IMR-90 (cell line): Measurements from ENCODE around the gene PTPRCAP. TPM values are rescaled to one million over a fixed set of nuclear protein-coding genes. Genes with fewer than 3 reads are reported as not detected.

Experiments used
- ATAC-seq: fragments of 200-7000 bp; cut with Tn5 transposase; 2 replicates; pipeline ENCODE4 v1.9.1; 2020; ENCODE audit warnings: low read depth, mild to moderate bottlenecking, moderate library complexity
- BruUV-seq: library from RNA; stranded (reverse); fragments of 400-500 nt; replicated peaks from 2 replicates; lab custom pipeline; 2021; lab: Mats Ljungman, UMichigan
- CTCF ChIA-PET: fragments of 300-600 bp; formaldehyde crosslinking; extraction: SDS; loops from one replicate; lab custom pipeline; 2021; ENCODE audit warnings: antibody characterized with exemption; lab: Yijun Ruan, JAX
- POLR2A ChIA-PET: fragments of 300-600 bp; sonication (Branson Sonifier 250); formaldehyde crosslinking; loops from one replicate; lab custom pipeline; 2022; ENCODE audit warnings: antibody characterized with exemption; ENCODE audit not compliant: unreplicated experiment; lab: Charles Lee
- DNase-seq: peaks from one replicate; pipeline ENCODE4 v3.0.0; 2013
- H2AFZ ChIP-seq: replicated peaks from 2 replicates; pipeline ENCODE3; 2013; ENCODE audit warnings: low read length, mild to moderate bottlenecking; ENCODE audit not compliant: poor library complexity
- H2AK5ac ChIP-seq: 2 replicates; pipeline ENCODE4 v1.6.1; 2013; ENCODE audit warnings: low read depth, low read length, inconsistent platforms
- H2AK9ac ChIP-seq: replicated peaks from 2 replicates; pipeline ENCODE3; 2013; ENCODE audit warnings: mild to moderate bottlenecking, low read depth, low read length, moderate library complexity; ENCODE audit not compliant: poor library complexity
- H2BK120ac ChIP-seq: 2 replicates; pipeline ENCODE4 v1.6.1; 2013; ENCODE audit warnings: low read depth, low read length, inconsistent platforms
- H2BK15ac ChIP-seq: 3 replicates; pipeline ENCODE4 v1.6.1; 2013; ENCODE audit warnings: low read depth, low read length, inconsistent platforms
- H2BK20ac ChIP-seq: 2 replicates; pipeline ENCODE4 v1.6.1; 2013; ENCODE audit warnings: low read depth, mild to moderate bottlenecking, inconsistent platforms, low read length, moderate library complexity
- H2BK5ac ChIP-seq: 2 replicates; pipeline ENCODE4 v1.6.1; 2013; ENCODE audit warnings: mild to moderate bottlenecking, low read depth, low read length, inconsistent platforms; ENCODE audit not compliant: poor library complexity, severe bottlenecking
- H3K14ac ChIP-seq: replicated peaks from 2 replicates; pipeline ENCODE4 v1.6.1; 2013; ENCODE audit warnings: low read depth, low read length, inconsistent platforms
- H3K18ac ChIP-seq: 2 replicates; pipeline ENCODE4 v1.6.1; 2013; ENCODE audit warnings: low read depth, low read length, control low read depth
- H3K23ac ChIP-seq: 2 replicates; pipeline ENCODE4 v1.6.1; 2013; ENCODE audit warnings: low read depth, low read length, inconsistent platforms
- H3K27ac ChIP-seq: 2 replicates; pipeline ENCODE4 v1.5.1; 2013; ENCODE audit warnings: mild to moderate bottlenecking, control low read depth, low read length; ENCODE audit not compliant: insufficient read depth
- H3K27me3 ChIP-seq: 2 replicates; pipeline ENCODE4 v1.6.1; 2013; ENCODE audit warnings: low read length; ENCODE audit not compliant: control insufficient read depth, insufficient read depth
- H3K36me3 ChIP-seq: 2 replicates; pipeline ENCODE4 v1.6.1; 2013; ENCODE audit warnings: low read length, mixed read lengths; ENCODE audit not compliant: control insufficient read depth, insufficient read depth
- H3K4ac ChIP-seq: 2 replicates; pipeline ENCODE4 v1.6.1; 2013; ENCODE audit warnings: low read depth, low read length, inconsistent platforms
- H3K4me1 ChIP-seq: 2 replicates; pipeline ENCODE4 v1.6.1; 2013; ENCODE audit warnings: low read length, mixed read lengths; ENCODE audit not compliant: control insufficient read depth, insufficient read depth
- H3K4me2 ChIP-seq: 2 replicates; pipeline ENCODE4 v1.6.1; 2013; ENCODE audit warnings: low read depth, mild to moderate bottlenecking, control low read depth, low read length, moderate library complexity
- H3K4me3 ChIP-seq: 2 replicates; pipeline ENCODE4 v1.5.1; 2013; ENCODE audit warnings: low read depth, mild to moderate bottlenecking, control low read depth, low read length, moderate library complexity; ENCODE audit not compliant: insufficient read depth
- H3K56ac ChIP-seq: 2 replicates; pipeline ENCODE4 v1.6.1; 2013; ENCODE audit warnings: low read length, inconsistent platforms; ENCODE audit not compliant: insufficient read depth; ENCODE audit errors: extremely low read depth
- H3K79me1 ChIP-seq, 2 experiments: 2 replicates each; pipeline ENCODE4 v1.6.1; 2013; ENCODE audit warnings: low read length in 2 of 2, inconsistent platforms in 1 of 2, low read depth in 1 of 2
- H3K9ac ChIP-seq: 2 replicates; pipeline ENCODE4 v1.6.1; 2013; ENCODE audit warnings: low read depth, low read length, control low read depth
- H3K9me1 ChIP-seq: 2 replicates; pipeline ENCODE4 v1.6.1; 2013; ENCODE audit warnings: low read length, inconsistent platforms; ENCODE audit not compliant: insufficient read depth
- H3K9me3 ChIP-seq: 2 replicates; pipeline ENCODE4 v1.6.1; 2013; ENCODE audit warnings: low read length; ENCODE audit not compliant: control insufficient read depth, insufficient read depth
- H4K20me1 ChIP-seq: 2 replicates; pipeline ENCODE4 v1.6.1; 2013; ENCODE audit warnings: low read length, inconsistent platforms; ENCODE audit not compliant: insufficient read depth
- H4K5ac ChIP-seq: 2 replicates; pipeline ENCODE4 v1.6.1; 2013; ENCODE audit warnings: mild to moderate bottlenecking, low read depth, low read length, control low read depth
- H4K8ac ChIP-seq, 2 experiments: 2 replicates each; pipeline ENCODE4 v1.6.1; 2013; ENCODE audit warnings: low read depth in 2 of 2, low read length in 2 of 2, control low read depth in 1 of 2, inconsistent platforms in 1 of 2
- H4K91ac ChIP-seq: 2 replicates; pipeline ENCODE4 v1.6.1; 2013; ENCODE audit warnings: low read depth, low read length, inconsistent platforms; ENCODE audit not compliant: insufficient read depth
- BHLHE40 ChIP-seq: fragments of 150-350 bp; IDR thresholded peaks from 2 replicates; pipeline ENCODE4 v1.6.1; 2016; ENCODE audit warnings: mild to moderate bottlenecking, low read depth, low read length
- CEBPB ChIP-seq: IDR thresholded peaks from 2 replicates; pipeline ENCODE4 v1.6.1; 2012; ENCODE audit warnings: low read depth, low read length, improper control_type of control experiment
- FOS ChIP-seq: fragments of 150-350 bp; IDR thresholded peaks from 2 replicates; pipeline ENCODE4 v1.6.1; 2016; ENCODE audit warnings: low read depth, low read length
- MAFK ChIP-seq: IDR thresholded peaks from 2 replicates; pipeline ENCODE4 v1.6.1; 2012; ENCODE audit warnings: low read depth, low read length, improper control_type of control experiment
- MAZ ChIP-seq: IDR thresholded peaks from 2 replicates; pipeline ENCODE4 v1.6.1; 2012; ENCODE audit warnings: low read depth, mild to moderate bottlenecking, low read length, improper control_type of control experiment, moderate library complexity, borderline replicate concordance
- MXI1 ChIP-seq: IDR thresholded peaks from 2 replicates; pipeline ENCODE4 v1.6.1; 2012; ENCODE audit warnings: low read depth, mild to moderate bottlenecking, low read length, moderate library complexity, borderline replicate concordance
- POLR2A ChIP-seq: IDR thresholded peaks from 2 replicates; pipeline ENCODE4 v1.6.1; 2012; ENCODE audit warnings: mild to moderate bottlenecking, low read depth, low read length
- RAD21 ChIP-seq: IDR thresholded peaks from 2 replicates; pipeline ENCODE4 v1.6.1; 2012; ENCODE audit warnings: low read length, improper control_type of control experiment
- RCOR1 ChIP-seq: IDR thresholded peaks from 2 replicates; pipeline ENCODE4 v1.6.1; 2012; ENCODE audit warnings: mild to moderate bottlenecking, low read length, improper control_type of control experiment; ENCODE audit not compliant: insufficient replicate concordance
- WGBS, 2 experiments: methylation state at CpG; one replicate each; pipeline versions ENCODE4 v1.1.5 to v1.1.7; 2013; ENCODE audit warnings: missing lambda C conversion rate in 2 of 2; ENCODE audit not compliant: insufficient read length in 1 of 2; ENCODE audit errors: extremely low coverage in 2 of 2; 5-methylcytosine and 5-hydroxymethylcytosine counted together
- dilution Hi-C: fragments of 300-500 bp; cut with HindIII; formaldehyde crosslinking; loops from one replicate; pipeline ENCODE4 v1.14.3; 2018; ENCODE audit warnings: low sequenced_read_pairs; ENCODE audit not compliant: unreplicated experiment
- in situ Hi-C: fragments of 300-500 bp; cut with MboI; formaldehyde crosslinking; loops from 3 replicates; pipeline ENCODE4 v1.14.3; 2019; ENCODE audit warnings: low sequenced_read_pairs, inconsistent platforms, mixed read lengths
- intact Hi-C: fragments of 100-400 bp; cut with micrococcal nuclease; formaldehyde crosslinking; loops from 2 replicates; pipeline ENCODE4 v1.10.0; 2022
- polyA plus RNA-seq, 3 experiments: library from polyadenylated mRNA; depleted of rRNA; stranded (reverse); fragments of >200 nt; gene quantifications; 2 replicates each; pipeline ENCODE4 v1.2.3, GENCODE V29; 2012; ENCODE audit warnings: low replicate concordance in 1 of 3
- total RNA-seq: library from RNA; depleted of rRNA; stranded (reverse); fragments of >200 nt; gene quantifications from 2 replicates; pipeline ENCODE4 v1.2.3, GENCODE V29; 2012
- TF ChIP-seq, protein P1 (sequence below): conservative IDR thresholded peaks from 2 replicates; pipeline ENCODE4 v1.5.1; 2012; ENCODE audit warnings: mild to moderate bottlenecking, low read depth, low read length, improper control_type of control experiment
- TF ChIP-seq, protein P2 (sequence below): fragments of 150-350 bp; IDR thresholded peaks from 2 replicates; pipeline ENCODE4 v1.6.1; 2017; ENCODE audit warnings: mild to moderate bottlenecking, antibody characterized with exemption, low read length, low read depth
- TF ChIP-seq, protein P3 (sequence below): fragments of 150-350 bp; IDR thresholded peaks from 2 replicates; pipeline ENCODE4 v1.6.1; 2016; ENCODE audit warnings: low read depth, mild to moderate bottlenecking, low read length, moderate library complexity, borderline replicate concordance

The PTPRCAP gene
- total and polyA plus RNA-seq, 2 of the 4 experiments (the other 2 are of a cell fraction): 0.24 TPM; not detected in 1

DNA sequence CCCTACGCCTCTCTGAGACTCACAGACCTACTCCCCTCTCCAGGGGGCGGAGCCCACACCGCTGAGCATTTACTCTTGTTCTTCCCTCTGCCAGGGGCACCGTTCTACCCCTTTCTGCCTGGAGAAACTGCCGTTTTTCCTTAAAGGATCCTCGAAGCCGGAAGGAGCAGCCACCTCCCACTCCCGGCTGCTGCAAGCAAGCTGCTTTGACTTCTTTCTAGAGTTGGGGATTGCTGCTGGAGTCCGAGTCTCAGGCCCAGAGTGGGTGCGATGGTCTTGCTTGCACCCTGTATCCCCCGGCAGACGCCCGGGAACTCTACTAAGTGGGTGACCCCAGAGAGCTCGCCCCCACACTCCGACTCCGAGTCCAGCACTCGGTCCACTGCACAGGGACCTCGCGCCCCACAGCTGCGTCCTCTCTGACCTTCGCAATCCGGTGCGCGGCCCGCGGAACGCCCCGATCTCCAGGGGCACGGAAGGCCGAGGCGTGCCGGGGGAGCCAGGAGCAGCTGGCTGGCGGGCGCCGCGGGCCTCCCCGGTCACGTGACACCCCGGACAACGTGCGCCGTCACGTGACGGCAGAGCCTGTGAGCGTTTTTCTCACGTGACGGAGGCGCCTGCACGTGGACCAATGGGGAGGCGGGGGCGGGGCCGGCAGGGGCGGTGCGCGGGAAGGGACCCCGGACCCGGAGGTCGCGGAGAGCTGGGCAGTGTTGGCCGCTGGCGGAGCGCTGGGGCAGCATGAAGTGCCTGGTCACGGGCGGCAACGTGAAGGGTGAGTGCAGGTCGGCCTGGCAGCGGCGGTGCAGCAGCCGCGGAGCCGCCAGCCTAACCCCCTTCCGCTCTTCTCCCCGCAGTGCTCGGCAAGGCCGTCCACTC is 45.9 kb downstream of the PTPRCAP start, which contains the start of gene RAD9A:
Gene RAD9A (plus strand): TSS at position 683 of the 879 bp plus-strand sequence. CDS start 59 bp downstream, at position 742.
- DNase-seq (peak; percentile 91), ATAC-seq (peak; percentile 86)
- dilution Hi-C loops (no loop called here), intact Hi-C loops (no loop called here), in situ Hi-C loops (no loop called here)
- ChIA-PET POLR2A (interaction anchor here (0.6 to 1.3 kb wide), 3 partner anchors 11 to 536 kb away, joined by 3 to 5 read pairs (median 3); no protein-coding TSS in a partner anchor), CTCF (interaction anchor here (0.5 to 1.2 kb wide), 3 partner anchors 9 to 105 kb away, joined by 3 to 8 read pairs (median 4); no protein-coding TSS in a partner anchor)
- Histone ChIP-seq H3K23ac (peak within 1 kb of the TSS; percentile 71), H2BK5ac (peak within 1 kb of the TSS; percentile 74), H3K4me2 (peak within 1 kb of the TSS; percentile 90), H3K9me3 (no peaks in the 10 kb centered on the region), H2BK15ac (no peak within 1 kb of the TSS; the same call in 2 of the 3 replicates), H3K56ac (peak within 1 kb of the TSS; percentile 79), H3K27me3 (no peaks in the 10 kb centered on the region; the same call in 1 of the 2 replicates), H2AK5ac (peak within 1 kb of the TSS; percentile 61), H3K9me1 (no peaks in the 10 kb centered on the region; the same call in 1 of the 2 replicates), H2AFZ (peak within 1 kb of the TSS; percentile 99), H3K14ac (peak within 1 kb of the TSS; percentile 88), H3K4ac (peak within 1 kb of the TSS; percentile 90), H4K5ac (peak within 1 kb of the TSS; percentile 63; the same call in 1 of the 2 replicates), H3K27ac (peak within 1 kb of the TSS; percentile 92), H3K4me1 (peaks cover 3% of the 10 kb centered on the region), H4K91ac (peak within 1 kb of the TSS; percentile 87), H2BK20ac (no peak within 1 kb of the TSS), H2BK120ac (peak within 1 kb of the TSS; percentile 53), H3K36me3 (peaks cover 8% of the 10 kb centered on the region; the same call in 1 of the 2 replicates), H2AK9ac (peak within 1 kb of the TSS; percentile 99), H3K4me3 (peak within 1 kb of the TSS; percentile 93), H4K20me1 (peaks cover 5% of the 10 kb centered on the region; the same call in 1 of the 2 replicates), H3K79me1 (peaks cover 10 to 30% of the 10 kb centered on the region in 2 experiments; a peak in 3 of 4 replicates), H3K18ac (peak within 1 kb of the TSS; percentile 54; the same call in 1 of the 2 replicates), H3K9ac (peak within 1 kb of the TSS; percentile 86), H4K8ac (peak within 1 kb of the TSS; percentile 83 to 85; a peak in 3 of 4 replicates)
- TF ChIP-seq, protein P1, sequence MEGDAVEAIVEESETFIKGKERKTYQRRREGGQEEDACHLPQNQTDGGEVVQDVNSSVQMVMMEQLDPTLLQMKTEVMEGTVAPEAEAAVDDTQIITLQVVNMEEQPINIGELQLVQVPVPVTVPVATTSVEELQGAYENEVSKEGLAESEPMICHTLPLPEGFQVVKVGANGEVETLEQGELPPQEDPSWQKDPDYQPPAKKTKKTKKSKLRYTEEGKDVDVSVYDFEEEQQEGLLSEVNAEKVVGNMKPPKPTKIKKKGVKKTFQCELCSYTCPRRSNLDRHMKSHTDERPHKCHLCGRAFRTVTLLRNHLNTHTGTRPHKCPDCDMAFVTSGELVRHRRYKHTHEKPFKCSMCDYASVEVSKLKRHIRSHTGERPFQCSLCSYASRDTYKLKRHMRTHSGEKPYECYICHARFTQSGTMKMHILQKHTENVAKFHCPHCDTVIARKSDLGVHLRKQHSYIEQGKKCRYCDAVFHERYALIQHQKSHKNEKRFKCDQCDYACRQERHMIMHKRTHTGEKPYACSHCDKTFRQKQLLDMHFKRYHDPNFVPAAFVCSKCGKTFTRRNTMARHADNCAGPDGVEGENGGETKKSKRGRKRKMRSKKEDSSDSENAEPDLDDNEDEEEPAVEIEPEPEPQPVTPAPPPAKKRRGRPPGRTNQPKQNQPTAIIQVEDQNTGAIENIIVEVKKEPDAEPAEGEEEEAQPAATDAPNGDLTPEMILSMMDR: no peak
- TF ChIP-seq RAD21: no peak
- TF ChIP-seq POLR2A: peak; percentile 17; the same call in 1 of the 2 replicates
- TF ChIP-seq CEBPB: no peak
- TF ChIP-seq FOS: peak; percentile 100
- TF ChIP-seq, protein P2, sequence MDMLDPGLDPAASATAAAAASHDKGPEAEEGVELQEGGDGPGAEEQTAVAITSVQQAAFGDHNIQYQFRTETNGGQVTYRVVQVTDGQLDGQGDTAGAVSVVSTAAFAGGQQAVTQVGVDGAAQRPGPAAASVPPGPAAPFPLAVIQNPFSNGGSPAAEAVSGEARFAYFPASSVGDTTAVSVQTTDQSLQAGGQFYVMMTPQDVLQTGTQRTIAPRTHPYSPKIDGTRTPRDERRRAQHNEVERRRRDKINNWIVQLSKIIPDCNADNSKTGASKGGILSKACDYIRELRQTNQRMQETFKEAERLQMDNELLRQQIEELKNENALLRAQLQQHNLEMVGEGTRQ: peak; percentile 100
- TF ChIP-seq MXI1: peak; percentile 88; the same call in 1 of the 2 replicates
- TF ChIP-seq, protein P3, sequence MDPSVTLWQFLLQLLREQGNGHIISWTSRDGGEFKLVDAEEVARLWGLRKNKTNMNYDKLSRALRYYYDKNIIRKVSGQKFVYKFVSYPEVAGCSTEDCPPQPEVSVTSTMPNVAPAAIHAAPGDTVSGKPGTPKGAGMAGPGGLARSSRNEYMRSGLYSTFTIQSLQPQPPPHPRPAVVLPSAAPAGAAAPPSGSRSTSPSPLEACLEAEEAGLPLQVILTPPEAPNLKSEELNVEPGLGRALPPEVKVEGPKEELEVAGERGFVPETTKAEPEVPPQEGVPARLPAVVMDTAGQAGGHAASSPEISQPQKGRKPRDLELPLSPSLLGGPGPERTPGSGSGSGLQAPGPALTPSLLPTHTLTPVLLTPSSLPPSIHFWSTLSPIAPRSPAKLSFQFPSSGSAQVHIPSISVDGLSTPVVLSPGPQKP: no peak
- no peak; the same call in 1 of the 2 replicates for TF ChIP-seq MAZ
- TF ChIP-seq MAFK: no peak
- TF ChIP-seq BHLHE40: peak; percentile 96
- no peak for TF ChIP-seq RCOR1
- no TSS peak for BruUV-seq
- whole genome bisulfite sequencing, 2 experiments: 2% methylated on average over 34 of the region's 75 CpGs; no CpG with 5 or more reads in 1 of the 2 experiments
